ENCODE data around the gene ZNF425. TPM values are rescaled to one million over a fixed set of nuclear protein-coding genes. Genes with fewer than 3 reads are reported as not detected.

ZNF425 gene
- total RNA-seq, 4 donors from 2014 or later: 0.77 to 8.8 (median 4.8) TPM; not detected in 1

DNA sequence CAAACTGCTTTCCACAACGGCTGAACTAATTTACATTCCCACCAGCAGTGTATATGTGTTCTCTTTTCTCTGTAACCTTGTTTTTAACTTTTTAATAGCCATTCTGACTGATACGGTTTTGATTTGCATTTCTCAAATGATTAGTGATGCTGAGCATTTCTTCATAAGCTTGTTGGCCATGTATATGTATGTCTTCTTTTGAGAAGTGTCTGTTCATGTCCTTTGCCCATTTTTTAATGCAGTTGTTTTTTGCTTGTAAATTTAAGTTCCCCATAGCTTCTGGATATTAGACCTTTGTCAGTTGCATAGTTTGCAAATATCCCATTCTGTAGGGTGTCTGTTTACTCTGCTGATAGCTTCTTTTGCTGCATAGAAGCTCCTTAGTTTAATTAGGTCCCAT lies 41.7 kb downstream of the ZNF425 start:
- H3K27ac ChIP-seq: no peak overlapping the region
- intact Hi-C loops (cut with DNase I; ENCODE audit: low total_unique reads): no loop called here
- no peaks in the 10 kb centered on the region for H3K27me3 ChIP-seq
- no peak overlapping the region for H3K4me3 ChIP-seq
- H3K36me3 ChIP-seq: no peaks in the 10 kb centered on the region
- TF ChIP-seq POLR2A (IDR thresholded peaks at IDR 0.05): no peak
- TF ChIP-seq, protein P1, sequence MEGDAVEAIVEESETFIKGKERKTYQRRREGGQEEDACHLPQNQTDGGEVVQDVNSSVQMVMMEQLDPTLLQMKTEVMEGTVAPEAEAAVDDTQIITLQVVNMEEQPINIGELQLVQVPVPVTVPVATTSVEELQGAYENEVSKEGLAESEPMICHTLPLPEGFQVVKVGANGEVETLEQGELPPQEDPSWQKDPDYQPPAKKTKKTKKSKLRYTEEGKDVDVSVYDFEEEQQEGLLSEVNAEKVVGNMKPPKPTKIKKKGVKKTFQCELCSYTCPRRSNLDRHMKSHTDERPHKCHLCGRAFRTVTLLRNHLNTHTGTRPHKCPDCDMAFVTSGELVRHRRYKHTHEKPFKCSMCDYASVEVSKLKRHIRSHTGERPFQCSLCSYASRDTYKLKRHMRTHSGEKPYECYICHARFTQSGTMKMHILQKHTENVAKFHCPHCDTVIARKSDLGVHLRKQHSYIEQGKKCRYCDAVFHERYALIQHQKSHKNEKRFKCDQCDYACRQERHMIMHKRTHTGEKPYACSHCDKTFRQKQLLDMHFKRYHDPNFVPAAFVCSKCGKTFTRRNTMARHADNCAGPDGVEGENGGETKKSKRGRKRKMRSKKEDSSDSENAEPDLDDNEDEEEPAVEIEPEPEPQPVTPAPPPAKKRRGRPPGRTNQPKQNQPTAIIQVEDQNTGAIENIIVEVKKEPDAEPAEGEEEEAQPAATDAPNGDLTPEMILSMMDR (IDR thresholded peaks at IDR 0.05): no peak
- no peaks in the 10 kb centered on the region for H3K9me3 ChIP-seq
- DNase-seq: no peak
- no peaks in the 10 kb centered on the region for H3K4me1 ChIP-seq

DNA sequence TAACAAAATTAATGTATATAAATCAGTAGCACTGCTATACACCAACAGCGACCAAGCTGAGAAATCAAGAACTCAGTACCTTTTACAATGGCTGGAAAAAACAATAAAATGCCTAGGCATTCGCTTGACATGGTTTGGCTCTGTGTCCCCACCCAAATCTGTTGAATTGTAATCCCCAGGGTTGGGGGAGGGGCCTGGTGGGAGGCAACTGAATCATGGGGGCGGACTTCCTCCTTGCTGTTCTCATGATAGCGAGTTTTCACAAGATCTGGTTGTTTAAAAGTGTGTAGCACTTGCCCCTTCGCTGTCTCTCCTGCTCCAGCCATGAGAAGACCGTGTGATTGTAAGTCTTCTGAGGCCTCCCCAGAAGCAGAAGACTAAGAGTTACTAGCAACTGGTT lies 44.2 kb downstream of the ZNF425 start:
- intact Hi-C loops (cut with DNase I; ENCODE audit: low total_unique reads): no loop called here
- no peaks in the 10 kb centered on the region for H3K36me3 ChIP-seq
- H3K27me3 ChIP-seq: no peaks in the 10 kb centered on the region
- H3K9me3 ChIP-seq: no peaks in the 10 kb centered on the region
- DNase-seq: no peak
- no peak for TF ChIP-seq POLR2A (IDR thresholded peaks at IDR 0.05)
- TF ChIP-seq, protein P1 (IDR thresholded peaks at IDR 0.05): no peak
- no peaks in the 10 kb centered on the region for H3K4me1 ChIP-seq
- no peak overlapping the region for H3K27ac ChIP-seq
- H3K4me3 ChIP-seq: no peak overlapping the region

DNA sequence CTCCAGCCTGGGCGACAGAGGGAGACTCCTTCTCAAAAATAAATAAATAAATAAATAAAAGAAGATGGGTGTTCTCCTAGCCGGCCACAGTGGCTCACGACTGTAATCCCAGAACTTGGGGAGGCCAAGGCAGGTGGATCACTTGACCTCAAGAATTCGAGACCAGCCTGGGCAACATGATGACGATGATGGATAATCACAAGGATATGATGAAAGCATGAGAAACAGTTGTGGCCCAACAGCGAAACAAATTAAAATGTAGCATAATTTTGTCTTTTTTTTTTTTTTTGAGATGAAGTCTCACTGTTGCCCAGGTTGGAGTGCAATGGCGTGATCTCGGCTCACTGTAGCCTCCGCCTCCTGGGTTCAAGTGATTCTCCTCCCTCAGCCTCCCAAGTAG lies 48.5 kb downstream of the ZNF425 start:
- Histone ChIP-seq H3K4me3 (no peak overlapping the region), H3K27me3 (no peaks in the 10 kb centered on the region), H3K9me3 (no peaks in the 10 kb centered on the region), H3K27ac (no peak overlapping the region), H3K4me1 (no peaks in the 10 kb centered on the region), H3K36me3 (no peaks in the 10 kb centered on the region)
- no peak for TF ChIP-seq POLR2A (IDR thresholded peaks at IDR 0.05)
- TF ChIP-seq, protein P1 (IDR thresholded peaks at IDR 0.05): no peak
- no peak for DNase-seq
- intact Hi-C loops (cut with DNase I; ENCODE audit: low total_unique reads): no loop called here

DNA sequence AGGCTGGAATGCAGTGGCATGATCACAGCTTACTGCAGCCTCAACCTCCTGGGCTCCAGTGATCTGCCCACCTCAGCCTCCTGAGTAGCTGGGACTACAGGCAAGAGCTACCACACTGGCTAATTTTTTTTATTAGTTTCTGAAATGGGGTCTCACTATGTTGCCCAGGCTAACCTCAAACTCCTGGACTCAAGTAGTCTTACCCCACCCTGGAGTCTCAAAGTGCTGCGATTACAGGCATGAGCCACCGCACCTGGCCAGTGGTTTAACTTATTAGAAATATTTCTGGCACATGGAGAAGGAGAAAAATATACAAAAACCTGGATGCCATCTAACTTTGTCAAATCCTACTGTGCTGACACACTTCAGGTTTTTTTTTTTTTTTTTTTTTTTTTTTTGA lies 50.8 kb downstream of the ZNF425 start:
- no peak for DNase-seq
- no peak overlapping the region for H3K27ac ChIP-seq
- H3K36me3 ChIP-seq: no peaks in the 10 kb centered on the region
- H3K9me3 ChIP-seq: no peaks in the 10 kb centered on the region
- H3K4me3 ChIP-seq: no peak overlapping the region
- H3K4me1 ChIP-seq: no peaks in the 10 kb centered on the region
- intact Hi-C loops (cut with DNase I; ENCODE audit: low total_unique reads): no loop called here
- TF ChIP-seq POLR2A (IDR thresholded peaks at IDR 0.05): no peak
- TF ChIP-seq, protein P1 (IDR thresholded peaks at IDR 0.05): no peak
- H3K27me3 ChIP-seq: no peaks in the 10 kb centered on the region

DNA sequence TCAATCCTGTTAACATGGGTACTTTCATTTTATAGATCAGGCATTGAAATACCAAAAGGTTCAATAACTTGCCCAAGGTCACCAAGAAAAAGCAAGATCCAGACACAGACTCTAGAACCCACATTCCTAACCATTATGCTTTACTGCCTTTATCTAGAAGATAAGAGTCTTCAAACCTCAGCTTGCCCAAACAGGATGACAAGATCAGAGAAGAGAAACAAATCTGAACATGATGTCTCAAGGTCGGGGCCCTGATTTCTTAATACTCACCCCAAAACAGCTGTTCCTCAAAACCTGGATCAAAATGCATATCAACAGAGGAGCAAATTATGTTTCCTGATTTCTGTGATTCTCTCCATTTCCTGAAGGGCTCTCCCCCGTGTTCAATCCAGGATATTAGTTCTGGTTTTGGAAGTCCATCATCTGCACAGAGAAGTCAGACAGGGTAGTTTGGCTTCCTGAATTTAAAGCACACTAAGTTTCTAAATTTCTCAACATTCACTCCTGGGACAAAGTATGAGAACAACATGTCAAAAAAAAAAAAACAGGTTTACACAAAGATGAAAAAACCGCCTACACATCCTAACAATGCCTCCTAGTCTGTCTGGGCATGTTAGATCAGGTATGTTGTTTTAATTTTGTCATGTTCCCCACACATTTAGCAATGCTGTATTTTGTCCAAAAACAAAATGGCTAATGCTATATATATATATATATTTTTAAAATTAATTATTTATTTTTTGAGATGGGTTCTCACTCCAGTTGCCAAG lies 51.8 kb downstream of the ZNF425 start:
- no peak for DNase-seq
- intact Hi-C loops (cut with DNase I; ENCODE audit: low total_unique reads): no loop called here
- H3K9me3 ChIP-seq: no peaks in the 10 kb centered on the region
- no peaks in the 10 kb centered on the region for H3K4me1 ChIP-seq
- H3K36me3 ChIP-seq: no peaks in the 10 kb centered on the region
- TF ChIP-seq, protein P1 (IDR thresholded peaks at IDR 0.05): no peak
- no peak for TF ChIP-seq POLR2A (IDR thresholded peaks at IDR 0.05)
- H3K27me3 ChIP-seq: no peaks in the 10 kb centered on the region
- no peak overlapping the region for H3K4me3 ChIP-seq
- H3K27ac ChIP-seq: no peak overlapping the region

Data from uterus (tissue), 4 donors.